Activated naive CD4-positive, alpha-beta T cell treated with anti-CD3 and anti-CD28 coated beads, Interleukin-2, amount 10 ng/mL, durations not matched to agents 7 days and 5 days (primary cell): ENCODE data around the gene RASAL2.
"Not testable (repeated sequence)": the region's sequence is repeated elsewhere in the genome, so short reads cannot be mapped to it uniquely, and the experiment has no call there.

Source experiments
- CTCF ChIA-PET: fragments of 350-600 bp; sonication (Branson Sonifier 250); formaldehyde crosslinking; loops from one replicate; lab custom pipeline; 2021; ENCODE audit warnings: antibody characterized with exemption; lab: Charles Lee
- DNase-seq: peaks from one replicate; pipeline ENCODE4 v3.0.0-alpha.2; 2020
- H3K27ac Mint-ChIP-seq: one replicate; pipeline ENCODE4 v1.8.0; 2021; ENCODE audit warnings: mild to moderate bottlenecking, moderate library complexity, mixed read lengths
- H3K27me3 Mint-ChIP-seq: one replicate; pipeline ENCODE4 v1.8.0; 2021; ENCODE audit warnings: mild to moderate bottlenecking, mixed read lengths
- H3K36me3 Mint-ChIP-seq: one replicate; pipeline ENCODE4 v1.8.0; 2021; ENCODE audit warnings: mixed read lengths
- H3K4me1 Mint-ChIP-seq: one replicate; pipeline ENCODE4 v1.8.0; 2021; ENCODE audit warnings: mixed read lengths
- H3K4me3 Mint-ChIP-seq: one replicate; pipeline ENCODE4 v1.8.0; 2021; ENCODE audit warnings: mild to moderate bottlenecking, moderate library complexity, mixed read lengths
- H3K9me3 Mint-ChIP-seq: one replicate; pipeline ENCODE4 v1.8.0; 2021; ENCODE audit warnings: mixed read lengths

Gene RASAL2

DNA sequence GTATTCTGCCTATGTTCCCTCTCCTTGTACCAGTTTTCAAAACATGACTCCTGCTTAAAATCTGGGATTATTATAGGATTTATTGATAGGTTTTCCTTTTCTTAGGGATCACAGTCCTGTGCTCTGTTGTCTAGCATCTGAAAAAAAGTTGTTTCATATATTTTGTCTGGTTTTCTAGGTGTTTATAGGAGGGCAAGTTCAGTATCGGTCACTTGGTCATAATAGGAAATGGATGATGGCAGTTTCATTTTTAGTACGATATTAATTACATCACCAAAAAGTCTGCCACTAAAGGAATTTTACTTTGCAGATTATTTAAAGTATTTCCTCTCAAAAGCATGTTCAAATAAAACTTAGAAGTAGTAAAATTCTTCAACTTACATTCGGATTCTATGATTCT lies 94.4 kb downstream of the RASAL2 start:
- Mint-ChIP-seq H3K27me3 (no peaks in the 10 kb centered on the region), H3K27ac (no peak overlapping the region), H3K9me3 (peaks cover 1% of the 10 kb centered on the region), H3K36me3 (no peaks in the 10 kb centered on the region), H3K4me1 (no peaks in the 10 kb centered on the region), H3K4me3 (no peak overlapping the region)
- CTCF ChIA-PET: no interaction called here
- no peak for DNase-seq

DNA sequence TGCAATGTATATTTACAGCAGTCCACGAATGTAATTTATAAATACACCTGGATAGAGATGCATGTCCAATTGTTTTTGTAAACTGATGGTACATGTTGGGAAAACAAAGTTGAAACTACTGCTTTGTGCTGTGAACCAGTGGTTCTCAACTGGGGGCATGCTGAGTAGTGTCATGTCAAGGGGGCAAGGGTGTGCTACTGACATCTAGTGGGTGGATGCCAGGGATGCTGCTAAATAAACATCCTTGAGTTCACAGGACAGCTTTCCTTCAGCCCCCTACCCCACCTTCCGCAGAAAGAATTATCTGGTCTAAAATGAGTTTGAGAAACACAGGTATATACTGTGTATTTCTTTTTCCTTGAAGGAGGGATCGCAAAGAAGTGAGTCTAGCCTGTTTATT lies 95.9 kb downstream of the RASAL2 start:
- CTCF ChIA-PET: interaction anchor here (0.7 kb wide), 1 partner anchor 55 kb away, joined by 3 read pairs; no protein-coding TSS in a partner anchor
- DNase-seq: no peak

DNA sequence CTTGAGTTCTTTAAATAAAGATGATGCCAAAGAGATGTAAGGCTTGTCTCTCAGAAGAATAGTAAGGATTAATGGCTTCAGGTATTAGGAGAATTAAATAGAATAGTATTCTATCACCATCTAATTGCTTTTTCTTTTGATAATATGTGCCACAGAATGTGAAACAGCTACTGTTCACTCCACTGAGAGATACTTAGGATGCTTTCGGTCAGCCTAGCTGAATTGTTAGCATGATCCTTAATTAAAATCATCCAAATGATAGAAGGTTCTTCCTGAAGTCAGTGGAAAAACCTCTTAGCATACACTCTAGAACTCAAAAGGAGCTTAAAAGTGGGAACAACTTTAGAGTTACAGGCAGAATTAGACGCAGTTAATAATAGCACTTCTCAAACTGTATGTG lies 97.0 kb downstream of the RASAL2 start:
- H3K27ac Mint-ChIP-seq: no peak overlapping the region

More for the DNA sequence above, 95.9 kb downstream of the RASAL2 start:
- peaks cover 1% of the 10 kb centered on the region for H3K9me3 Mint-ChIP-seq
- H3K4me3 Mint-ChIP-seq: no peak overlapping the region
- no peaks in the 10 kb centered on the region for H3K27me3 Mint-ChIP-seq
- H3K27ac Mint-ChIP-seq: no peak overlapping the region
- no peaks in the 10 kb centered on the region for H3K4me1 Mint-ChIP-seq
- H3K36me3 Mint-ChIP-seq: no peaks in the 10 kb centered on the region

DNA sequence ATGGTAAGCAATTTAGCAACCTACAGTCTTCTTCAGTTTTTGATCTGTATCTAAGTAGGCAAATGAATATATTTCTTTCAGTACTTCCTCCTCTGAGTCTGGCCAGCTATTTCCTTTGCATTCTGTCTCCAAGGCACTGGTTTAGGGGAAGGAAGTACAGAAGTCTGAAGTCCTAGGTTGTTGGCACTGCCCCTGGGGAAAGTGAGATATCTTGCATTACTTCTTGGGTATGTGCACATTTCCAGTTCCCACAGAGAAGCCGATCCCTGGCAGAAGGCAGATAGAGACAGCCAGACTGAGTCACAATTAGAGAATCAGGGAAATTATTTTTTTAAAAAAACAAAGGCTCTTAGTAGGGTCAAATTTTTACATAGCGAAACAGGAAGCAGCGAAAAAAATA lies 98.8 kb downstream of the RASAL2 start:
- Mint-ChIP-seq H3K4me1 (no peaks in the 10 kb centered on the region), H3K36me3 (no peaks in the 10 kb centered on the region), H3K27ac (no peak overlapping the region), H3K27me3 (no peaks in the 10 kb centered on the region), H3K4me3 (no peak overlapping the region), H3K9me3 (no peaks in the 10 kb centered on the region)
- DNase-seq: no peak
- CTCF ChIA-PET: no interaction called here

More for the DNA sequence above, 97.0 kb downstream of the RASAL2 start:
- Mint-ChIP-seq H3K4me1 (no peaks in the 10 kb centered on the region), H3K9me3 (peaks cover 1% of the 10 kb centered on the region), H3K36me3 (no peaks in the 10 kb centered on the region), H3K27me3 (no peaks in the 10 kb centered on the region), H3K4me3 (no peak overlapping the region)
- CTCF ChIA-PET: no interaction called here
- no peak for DNase-seq

DNA sequence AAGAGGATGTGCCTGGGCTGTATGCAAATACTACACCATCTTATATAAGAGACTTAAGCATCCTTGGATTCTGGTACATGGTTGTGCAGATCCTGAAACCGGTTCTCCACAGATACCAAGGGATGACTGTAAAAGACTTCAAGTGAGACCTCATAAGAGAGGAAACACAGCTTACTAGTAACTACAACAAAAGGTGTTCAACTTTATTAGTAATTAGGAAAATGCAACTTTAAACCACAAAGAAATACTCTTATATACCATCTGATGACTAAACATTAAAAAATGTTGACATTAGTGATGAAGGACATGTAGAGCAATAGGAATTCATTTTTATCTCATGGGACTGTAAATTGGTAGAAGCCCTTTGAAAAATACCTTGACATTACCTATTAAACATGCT lies 102.7 kb downstream of the RASAL2 start:
- H3K27ac Mint-ChIP-seq: no peak overlapping the region
- no peaks in the 10 kb centered on the region for H3K36me3 Mint-ChIP-seq
- no peaks in the 10 kb centered on the region for H3K4me1 Mint-ChIP-seq
- H3K27me3 Mint-ChIP-seq: no peaks in the 10 kb centered on the region
- no peak overlapping the region for H3K4me3 Mint-ChIP-seq
- DNase-seq: no peak
- H3K9me3 Mint-ChIP-seq: peaks cover 13% of the 10 kb centered on the region
- CTCF ChIA-PET: no interaction called here

DNA sequence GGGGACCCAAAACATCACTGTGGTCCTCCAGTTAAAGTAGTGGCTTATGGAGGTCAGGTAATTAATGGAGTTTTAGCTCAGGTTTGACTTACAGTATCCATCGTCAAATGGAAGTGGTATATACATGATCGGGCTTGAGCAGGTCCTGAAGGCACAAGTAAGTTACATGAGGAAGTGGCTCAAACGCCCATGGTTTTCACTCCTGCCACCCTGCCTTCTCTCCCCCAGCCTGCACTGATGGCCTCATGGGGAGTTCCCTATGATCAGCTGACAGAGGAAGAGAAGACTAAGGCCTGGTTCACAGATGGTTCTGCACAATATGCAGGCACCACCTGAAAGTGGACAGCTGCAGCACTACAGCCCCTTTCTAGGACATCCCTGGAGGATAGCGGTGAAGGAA lies 108.2 kb downstream of the RASAL2 start:
- H3K4me3 Mint-ChIP-seq, H3K27ac Mint-ChIP-seq, CTCF ChIA-PET, H3K27me3 Mint-ChIP-seq, H3K4me1 Mint-ChIP-seq, H3K36me3 Mint-ChIP-seq, DNase-seq: not testable (repeated sequence)
- peaks cover 22% of the 10 kb centered on the region for H3K9me3 Mint-ChIP-seq

DNA sequence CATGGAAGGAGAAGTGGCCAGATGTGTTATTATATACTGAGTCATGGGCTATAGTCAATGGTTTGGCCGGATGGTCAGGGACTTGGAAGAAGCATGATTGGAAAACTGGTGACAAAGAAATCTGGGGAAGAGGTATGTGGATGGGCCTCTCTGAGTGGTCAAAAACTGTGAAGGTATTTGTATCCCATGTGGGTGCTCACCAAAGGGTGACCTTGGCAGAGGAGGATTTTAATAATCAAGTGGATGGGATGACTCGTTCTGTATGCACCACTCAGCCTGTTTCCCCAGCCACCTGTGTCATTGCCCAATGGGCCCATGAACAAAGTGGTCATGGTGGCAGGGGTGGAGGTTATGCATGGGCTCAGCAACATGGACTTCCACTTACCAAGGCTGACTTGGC lies 108.6 kb downstream of the RASAL2 start:
- H3K27me3 Mint-ChIP-seq, CTCF ChIA-PET, H3K4me3 Mint-ChIP-seq, H3K36me3 Mint-ChIP-seq, H3K4me1 Mint-ChIP-seq, H3K27ac Mint-ChIP-seq, DNase-seq: not testable (repeated sequence)
- H3K9me3 Mint-ChIP-seq: peaks cover 22% of the 10 kb centered on the region

DNA sequence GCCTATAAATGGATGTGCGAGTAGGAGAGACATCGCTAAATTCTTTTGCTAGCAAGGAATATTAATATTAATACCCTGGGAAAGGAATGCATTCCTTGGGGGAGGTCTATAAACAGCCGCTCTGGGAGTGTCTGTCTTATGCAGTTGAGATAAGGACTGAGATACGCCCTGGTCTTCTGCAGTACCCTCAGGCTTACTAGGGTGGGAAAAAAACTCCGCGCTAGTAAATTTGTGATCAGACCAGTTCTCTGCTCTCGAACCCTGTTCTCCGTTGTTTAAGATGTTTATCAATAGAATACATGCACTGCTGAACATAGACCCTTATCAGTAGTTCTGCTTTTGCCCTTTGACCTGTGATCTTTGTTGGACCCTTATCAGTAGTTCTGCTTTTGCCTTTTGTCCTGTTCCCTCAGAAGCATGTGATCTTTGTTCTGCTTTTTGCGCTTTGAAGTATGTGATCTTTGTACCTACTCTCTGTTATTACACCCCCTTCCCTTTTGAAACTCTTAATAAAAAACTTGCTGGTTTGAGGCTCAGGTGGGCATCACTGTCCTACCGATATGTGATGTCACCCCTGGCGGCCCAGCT lies 114.5 kb downstream of the RASAL2 start:
- H3K4me1 Mint-ChIP-seq, H3K27me3 Mint-ChIP-seq, H3K36me3 Mint-ChIP-seq, CTCF ChIA-PET, DNase-seq, H3K4me3 Mint-ChIP-seq, H3K27ac Mint-ChIP-seq: not testable (repeated sequence)
- peaks cover 31% of the 10 kb centered on the region for H3K9me3 Mint-ChIP-seq

DNA sequence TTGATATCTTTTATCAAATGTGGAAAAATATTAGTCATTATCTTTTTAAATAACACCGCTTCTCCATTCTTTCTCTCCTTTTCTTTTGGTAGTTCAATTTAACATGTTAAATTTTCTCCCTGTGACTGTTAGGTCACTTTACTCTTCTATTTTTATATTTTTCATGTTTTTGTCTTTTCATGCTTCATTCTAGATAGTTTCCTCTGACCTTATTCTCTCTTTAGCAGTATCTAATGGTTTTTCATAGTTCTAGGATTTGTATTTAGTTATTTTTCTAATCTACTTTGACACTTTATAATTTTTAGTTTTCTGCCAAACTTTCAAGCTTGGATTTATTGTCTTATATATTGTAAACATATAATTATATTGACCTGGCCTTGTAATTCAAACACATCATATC lies 116.0 kb downstream of the RASAL2 start:
- no peaks in the 10 kb centered on the region for H3K36me3 Mint-ChIP-seq
- CTCF ChIA-PET: no interaction called here
- peaks cover 29% of the 10 kb centered on the region for H3K9me3 Mint-ChIP-seq
- H3K4me3 Mint-ChIP-seq: no peak overlapping the region
- DNase-seq: no peak
- no peak overlapping the region for H3K27ac Mint-ChIP-seq
- H3K27me3 Mint-ChIP-seq: no peaks in the 10 kb centered on the region
- H3K4me1 Mint-ChIP-seq: no peaks in the 10 kb centered on the region

DNA sequence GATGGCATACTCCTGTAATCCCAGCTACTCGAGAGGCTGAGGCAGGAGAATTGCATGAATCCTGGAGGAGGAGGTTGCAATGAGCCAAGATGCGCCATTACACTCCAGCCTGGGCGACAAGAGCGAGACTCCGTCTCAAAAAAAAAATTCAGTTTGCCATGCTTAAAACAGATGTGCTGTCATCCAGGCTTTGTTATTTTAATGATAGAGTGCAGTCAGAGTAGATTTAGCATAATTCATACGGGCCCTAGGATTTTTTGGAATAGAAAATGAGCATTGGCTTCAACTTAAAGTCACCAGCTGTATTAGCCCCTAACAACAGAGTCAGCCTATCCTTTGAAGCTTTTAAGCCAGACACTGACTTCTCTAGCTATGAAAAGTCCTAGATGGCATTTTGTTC lies 124.6 kb downstream of the RASAL2 start:
- CTCF ChIA-PET: no interaction called here
- Mint-ChIP-seq H3K9me3 (peaks cover 3% of the 10 kb centered on the region), H3K4me1 (no peaks in the 10 kb centered on the region), H3K4me3 (no peak overlapping the region), H3K27ac (no peak overlapping the region), H3K27me3 (no peaks in the 10 kb centered on the region), H3K36me3 (no peaks in the 10 kb centered on the region)
- DNase-seq: no peak

DNA sequence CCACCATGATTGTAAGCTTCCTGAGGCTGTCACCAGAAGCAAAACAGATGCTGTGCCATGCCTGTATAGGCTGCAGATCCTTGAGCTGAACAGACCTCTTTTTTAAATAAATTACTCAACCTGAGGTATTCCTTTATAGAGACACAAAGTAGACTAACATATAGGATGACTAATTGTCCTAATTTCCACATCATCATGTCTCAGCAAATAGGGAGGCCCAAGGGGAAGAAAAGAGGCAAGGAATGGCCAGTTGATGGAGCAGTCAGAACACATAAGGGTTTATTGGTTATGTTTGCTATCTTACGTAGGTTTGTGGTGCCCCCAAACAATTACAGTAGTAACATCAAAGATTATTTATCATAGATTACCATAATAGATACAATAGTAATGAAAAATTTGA lies 126.2 kb downstream of the RASAL2 start:
- no peaks in the 10 kb centered on the region for H3K36me3 Mint-ChIP-seq
- H3K4me1 Mint-ChIP-seq: no peaks in the 10 kb centered on the region
- no peak overlapping the region for H3K4me3 Mint-ChIP-seq
- no peak for DNase-seq
- CTCF ChIA-PET: no interaction called here
- no peaks in the 10 kb centered on the region for H3K27me3 Mint-ChIP-seq
- H3K27ac Mint-ChIP-seq: no peak overlapping the region
- H3K9me3 Mint-ChIP-seq: peaks cover 3% of the 10 kb centered on the region

DNA sequence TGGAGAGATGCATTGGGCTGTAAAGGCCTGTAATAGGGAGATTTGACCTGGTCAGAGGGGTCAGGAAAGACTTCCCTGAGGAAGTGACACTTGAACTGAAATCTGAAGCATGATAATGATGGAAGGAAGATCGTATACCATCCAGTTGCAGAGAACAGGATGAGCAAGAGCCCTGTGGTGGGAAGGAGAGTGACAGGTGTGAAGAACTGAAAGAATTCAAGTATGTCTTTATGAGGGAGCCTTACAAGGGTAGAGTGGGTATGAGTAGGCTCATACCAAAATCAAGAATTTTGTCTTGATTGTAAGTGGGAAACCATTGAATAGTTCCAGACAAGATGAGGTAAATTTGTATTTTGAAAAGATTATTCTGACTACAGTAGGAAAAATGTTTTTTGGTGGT lies 129.4 kb downstream of the RASAL2 start:
- Mint-ChIP-seq H3K36me3 (no peaks in the 10 kb centered on the region), H3K27me3 (no peaks in the 10 kb centered on the region), H3K9me3 (no peaks in the 10 kb centered on the region), H3K4me3 (no peak overlapping the region), H3K27ac (no peak overlapping the region), H3K4me1 (no peaks in the 10 kb centered on the region)
- CTCF ChIA-PET: no interaction called here
- DNase-seq: no peak

DNA sequence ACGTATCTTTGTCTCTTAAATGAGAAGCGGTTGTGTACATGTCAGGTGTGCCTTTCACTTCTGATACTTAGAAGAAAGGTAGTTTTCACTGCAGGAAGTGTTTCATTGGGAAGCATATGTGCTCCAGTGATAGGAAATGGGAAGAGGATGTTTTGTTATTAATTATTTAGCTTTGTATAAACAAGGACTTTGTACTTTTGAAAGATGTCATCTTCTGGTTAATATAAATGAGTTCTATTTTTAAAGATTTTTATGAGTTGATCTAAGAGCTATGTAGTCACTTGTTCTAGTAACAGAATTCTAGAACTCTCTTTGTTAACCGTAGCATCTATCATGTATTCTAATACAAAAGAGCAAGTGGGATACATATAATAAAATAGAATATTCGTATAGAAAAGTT lies 130.5 kb downstream of the RASAL2 start:
- DNase-seq: no peak
- CTCF ChIA-PET: no interaction called here
- no peak overlapping the region for H3K27ac Mint-ChIP-seq
- no peaks in the 10 kb centered on the region for H3K4me1 Mint-ChIP-seq
- H3K4me3 Mint-ChIP-seq: no peak overlapping the region
- no peaks in the 10 kb centered on the region for H3K9me3 Mint-ChIP-seq
- no peaks in the 10 kb centered on the region for H3K36me3 Mint-ChIP-seq
- no peaks in the 10 kb centered on the region for H3K27me3 Mint-ChIP-seq

DNA sequence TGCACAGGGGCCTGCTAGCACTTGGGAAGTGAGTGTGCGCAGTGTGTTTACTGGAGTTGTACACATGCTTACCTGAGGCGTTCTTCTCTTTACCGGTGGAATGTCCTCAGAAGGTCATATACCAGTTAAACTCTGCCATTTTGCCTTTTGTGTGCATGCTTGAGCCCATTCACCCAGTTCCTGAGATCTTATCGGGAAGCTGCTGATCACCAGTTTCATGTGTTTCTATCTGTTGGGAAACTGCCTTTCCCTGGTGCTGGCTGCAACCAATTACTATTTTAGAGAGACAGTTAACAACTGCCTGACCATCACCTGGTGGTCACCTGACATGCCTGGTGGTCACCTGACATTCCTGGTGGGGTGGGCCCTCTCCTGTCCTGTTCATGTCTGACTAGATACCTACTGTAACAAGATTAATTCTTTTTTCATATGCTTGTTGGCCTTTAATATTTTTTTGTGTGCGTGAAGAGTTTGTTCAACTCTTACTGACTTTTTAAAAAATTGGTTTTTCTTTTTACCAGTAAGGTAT lies 137.0 kb downstream of the RASAL2 start:
- no peaks in the 10 kb centered on the region for H3K9me3 Mint-ChIP-seq
- no peaks in the 10 kb centered on the region for H3K36me3 Mint-ChIP-seq
- H3K27me3 Mint-ChIP-seq: no peaks in the 10 kb centered on the region
- H3K27ac Mint-ChIP-seq: no peak overlapping the region
- H3K4me1 Mint-ChIP-seq: no peaks in the 10 kb centered on the region
- no peak for DNase-seq
- CTCF ChIA-PET: no interaction called here
- no peak overlapping the region for H3K4me3 Mint-ChIP-seq

DNA sequence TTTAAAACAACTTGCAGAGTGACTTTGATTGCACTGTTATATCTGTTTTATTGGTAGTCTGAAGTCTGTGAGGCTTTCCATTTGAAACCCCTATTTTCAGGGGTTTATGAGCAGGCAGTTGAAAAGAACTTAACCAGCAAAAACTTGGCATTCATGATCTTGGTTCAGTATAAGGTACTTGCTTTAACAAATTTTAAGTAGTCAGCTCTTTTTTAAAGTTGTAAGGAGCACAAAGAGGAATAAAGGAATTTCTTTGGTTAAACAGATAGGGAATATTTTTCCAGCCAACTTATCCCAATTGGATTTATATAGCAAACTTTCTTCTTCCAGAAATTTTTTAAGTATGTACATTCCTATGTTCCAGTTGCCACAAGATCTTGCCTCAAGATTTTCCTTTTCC lies 138.2 kb downstream of the RASAL2 start:
- DNase-seq: no peak
- CTCF ChIA-PET: no interaction called here
- Mint-ChIP-seq H3K27me3 (no peaks in the 10 kb centered on the region), H3K9me3 (no peaks in the 10 kb centered on the region), H3K27ac (no peak overlapping the region), H3K36me3 (no peaks in the 10 kb centered on the region), H3K4me1 (no peaks in the 10 kb centered on the region), H3K4me3 (no peak overlapping the region)

DNA sequence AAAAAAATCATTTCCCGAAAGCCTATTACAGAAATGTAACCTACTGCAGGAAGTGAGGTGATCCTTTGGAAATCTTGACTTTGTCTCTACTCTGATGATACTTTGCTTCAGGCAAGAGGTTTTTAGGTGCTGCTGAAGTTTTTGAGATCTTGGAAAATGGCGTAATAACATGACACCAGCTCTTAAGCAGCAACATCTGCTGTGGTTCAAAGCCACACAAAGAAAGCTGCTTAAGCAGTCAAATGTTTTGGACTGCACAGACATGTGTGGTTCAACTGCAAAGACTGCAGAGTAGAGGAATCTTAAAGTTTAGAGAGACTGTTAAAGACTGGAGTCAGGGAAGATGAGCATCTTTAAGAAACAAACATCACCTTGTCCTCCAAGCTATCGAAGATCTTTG lies 139.0 kb downstream of the RASAL2 start:
- no peaks in the 10 kb centered on the region for H3K27me3 Mint-ChIP-seq
- no peaks in the 10 kb centered on the region for H3K36me3 Mint-ChIP-seq

More for the DNA sequence above, 139.0 kb downstream of the RASAL2 start:
- no peak for DNase-seq
- Mint-ChIP-seq H3K27ac (no peak overlapping the region), H3K4me1 (no peaks in the 10 kb centered on the region), H3K4me3 (no peak overlapping the region), H3K9me3 (no peaks in the 10 kb centered on the region)
- CTCF ChIA-PET: no interaction called here
